HL-60/S4 treated with retinoic acid at 250 ng/mL for 4 days and 3 days (cell line): ENCODE results near the gene ADAMTS3.
"Not testable (repeated sequence)": the region's sequence is repeated elsewhere in the genome, so short reads cannot be mapped to it uniquely, and the experiment has no call there.

Experiments used
- in situ Hi-C: fragments of 300-500 bp; cut with MboI; formaldehyde crosslinking; loops from 2 replicates; pipeline ENCODE4 v1.7.0; 2022; ENCODE audit warnings: low sequenced_read_pairs

Gene ADAMTS3

GRCh38 chr4:72553540-72554337 lies 15.3 kb downstream of the ADAMTS3 start:
- in situ Hi-C loops = no loop called here

DNA sequence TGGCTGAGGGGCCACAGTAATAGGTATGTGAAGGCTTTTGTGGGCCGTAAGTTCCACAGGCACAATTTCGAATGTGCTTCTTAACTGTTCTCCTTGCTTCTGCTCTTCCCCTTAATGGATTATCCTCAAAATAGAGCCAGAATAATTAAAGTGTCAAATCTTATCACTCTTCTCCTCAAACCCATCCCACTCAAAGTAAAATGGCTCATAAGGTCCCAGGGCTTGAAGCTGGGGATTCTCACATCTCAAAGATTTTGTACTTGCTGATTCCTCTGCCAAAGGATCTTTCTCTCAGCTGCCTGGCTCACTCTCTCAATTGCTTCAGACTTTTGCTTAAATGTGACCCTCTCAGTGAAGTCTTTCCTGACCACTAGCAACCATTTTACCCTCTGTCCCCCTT lies 16.6 kb downstream of the ADAMTS3 start:
- in situ Hi-C loops = no loop called here

DNA sequence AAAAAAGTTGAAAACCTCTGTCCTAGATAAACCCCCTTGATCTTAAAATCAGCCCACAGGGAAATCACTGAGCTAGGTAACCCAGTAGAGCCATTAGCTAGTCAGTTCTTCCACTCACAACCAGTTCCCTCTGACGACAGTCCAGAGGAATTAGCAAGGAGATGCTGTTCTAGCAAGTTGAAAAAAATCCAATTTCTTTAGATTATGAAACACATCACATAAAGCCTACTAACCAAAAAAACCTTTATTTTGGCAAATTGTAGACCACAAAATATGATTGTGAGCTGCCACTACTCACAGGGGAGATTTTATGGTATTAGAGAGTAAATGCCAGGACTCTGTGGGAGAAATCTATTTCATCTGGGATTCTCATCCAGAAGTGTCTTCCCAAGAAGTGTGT lies 22.6 kb downstream of the ADAMTS3 start:
- in situ Hi-C loops = no loop called here

- in situ Hi-C loops = not testable (repeated sequence)
Observed at GRCh38 chr4:72540694-72541093, 28.3 kb downstream of the ADAMTS3 start.

GRCh38 chr4:72538006-72538405 lies 31.0 kb downstream of the ADAMTS3 start:
- in situ Hi-C loops = no loop called here

GRCh38 chr4:72536443-72536842 lies 32.6 kb downstream of the ADAMTS3 start:
- in situ Hi-C loops = no loop called here

DNA sequence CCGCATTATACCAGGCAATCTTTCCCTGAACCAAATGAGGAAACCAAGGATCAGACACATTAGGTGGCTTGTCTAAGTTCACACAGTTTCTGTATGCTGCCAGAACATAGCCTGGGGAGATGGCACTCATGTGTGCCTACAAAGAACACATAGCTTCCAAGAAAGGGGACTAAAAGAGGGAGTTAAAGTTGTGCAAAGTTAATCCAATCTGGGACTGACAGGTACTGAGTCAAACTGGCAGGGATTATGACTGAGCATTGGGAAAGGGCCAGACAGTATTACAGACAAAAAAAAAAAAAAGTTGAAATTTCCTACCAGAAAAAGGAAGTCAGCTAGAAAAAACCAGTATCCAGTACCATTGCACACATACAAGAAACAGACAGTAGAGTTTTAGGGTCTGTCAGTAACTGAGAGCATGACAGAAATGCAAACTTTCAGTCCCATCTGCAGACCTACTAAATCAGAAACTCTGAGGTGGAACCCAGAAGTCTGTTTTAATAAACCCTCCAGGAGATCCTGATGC lies 37.2 kb downstream of the ADAMTS3 start:
- in situ Hi-C loops = no loop called here

- in situ Hi-C loops = no loop called here
Observed at GRCh38 chr4:72531322-72531721, 37.7 kb downstream of the ADAMTS3 start.

GRCh38 chr4:72529148-72529822 lies 39.7 kb downstream of the ADAMTS3 start:
- in situ Hi-C loops = no loop called here

- in situ Hi-C loops = no loop called here
Observed at GRCh38 chr4:72527038-72527646, 41.9 kb downstream of the ADAMTS3 start.

GRCh38 chr4:72525938-72526337 lies 43.1 kb downstream of the ADAMTS3 start:
- in situ Hi-C loops = no loop called here

GRCh38 chr4:72522440-72522839 lies 46.6 kb downstream of the ADAMTS3 start:
- in situ Hi-C loops = no loop called here

DNA sequence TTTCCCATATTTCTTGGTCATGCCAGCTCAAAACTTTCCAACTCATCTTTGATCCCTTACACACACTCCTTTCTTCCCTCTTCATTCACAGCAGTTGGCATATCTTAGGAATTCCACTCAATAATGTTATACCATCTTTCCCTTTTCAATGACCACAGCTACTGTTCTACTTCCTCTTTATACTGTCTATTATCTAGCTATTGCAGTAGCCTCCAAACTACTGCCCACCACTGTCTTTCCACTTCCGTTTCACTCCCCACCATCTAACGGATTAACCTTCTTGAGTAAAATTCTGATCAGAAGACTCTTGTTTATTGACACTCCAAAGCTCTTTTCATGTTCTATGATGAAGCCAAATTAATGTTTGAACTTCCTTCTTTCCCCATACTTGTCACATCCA lies 55.8 kb downstream of the ADAMTS3 start:
- in situ Hi-C loops = no loop called here

GRCh38 chr4:72507860-72508419 lies 61.1 kb downstream of the ADAMTS3 start:
- in situ Hi-C loops = no loop called here

DNA sequence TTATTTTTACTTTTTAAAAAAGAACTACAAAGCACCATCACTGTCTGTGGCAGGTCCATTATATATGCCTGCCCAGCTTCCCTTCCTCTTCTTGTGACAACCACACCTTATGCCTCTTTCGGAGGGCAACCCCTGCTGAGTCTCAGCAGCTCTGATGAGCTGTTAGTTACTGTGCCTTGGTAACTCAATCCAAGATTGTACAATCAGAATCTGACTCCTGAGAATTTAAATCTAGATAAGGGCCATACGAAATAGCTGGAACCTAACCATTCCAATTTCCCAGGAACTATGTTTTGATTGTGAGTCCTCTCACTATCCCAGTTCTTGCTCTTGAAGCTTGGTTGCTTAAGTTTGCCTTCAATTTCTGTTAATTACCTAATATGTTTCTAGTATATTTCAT lies 61.9 kb downstream of the ADAMTS3 start:
- in situ Hi-C loops = no loop called here

GRCh38 chr4:72505314-72505744 lies 63.7 kb downstream of the ADAMTS3 start:
- in situ Hi-C loops = no loop called here

DNA sequence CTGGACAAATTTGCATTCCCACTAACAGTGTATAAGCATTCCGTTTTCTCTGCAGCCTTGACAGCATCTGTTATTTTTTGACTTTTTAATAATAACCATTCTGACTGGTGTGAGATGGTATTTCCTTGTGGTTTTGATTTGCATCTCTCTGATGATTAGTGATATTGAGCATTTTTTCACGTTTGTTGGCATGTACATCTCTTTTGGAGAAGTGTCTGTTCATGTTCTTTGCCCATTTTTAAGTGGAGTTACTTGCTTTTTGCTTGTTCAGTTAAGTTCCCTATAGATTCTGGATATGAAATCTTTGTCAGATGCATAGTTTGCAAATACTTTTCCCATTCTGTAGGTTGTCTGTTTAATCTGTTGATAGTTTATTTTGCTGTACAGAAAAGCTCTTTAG lies 68.8 kb downstream of the ADAMTS3 start:
- in situ Hi-C loops = no loop called here

DNA sequence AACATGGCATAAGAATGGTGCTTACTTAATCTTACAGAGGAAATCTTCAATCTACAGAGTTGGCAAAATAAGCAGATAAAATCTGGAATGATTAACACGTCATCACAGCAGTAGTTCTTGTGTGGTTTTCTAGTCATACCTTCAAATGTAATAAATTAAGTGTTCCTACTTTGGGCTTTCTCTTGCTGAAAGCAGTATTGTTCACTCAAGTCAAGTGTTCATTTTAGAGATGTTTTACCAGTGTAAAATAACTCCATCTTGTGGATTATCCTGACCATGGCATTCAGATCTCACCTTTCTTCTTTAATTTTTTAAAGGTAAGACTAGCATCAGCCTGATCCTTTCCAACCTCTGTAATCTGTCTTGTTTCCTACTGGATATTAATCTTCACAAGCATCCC lies 72.9 kb downstream of the ADAMTS3 start:
- in situ Hi-C loops = no loop called here

DNA sequence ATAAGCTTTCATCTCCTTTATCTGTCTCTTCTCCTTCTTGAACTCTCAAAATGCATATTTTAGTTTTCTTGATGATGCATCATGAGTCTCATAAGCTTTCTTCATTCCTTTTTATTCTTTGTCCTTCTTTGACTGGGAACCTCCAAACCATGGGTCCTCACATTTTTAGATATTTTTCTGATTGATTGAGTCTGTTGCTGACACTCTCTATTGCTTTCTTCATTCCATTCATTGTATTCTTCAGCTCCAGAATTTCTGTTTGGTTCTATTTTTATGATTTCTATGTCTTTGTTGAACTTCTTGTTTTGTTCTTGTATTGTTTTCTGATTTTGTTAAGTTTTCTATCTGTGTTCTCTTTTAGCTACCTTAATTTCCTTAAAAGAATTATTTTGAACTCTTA lies 74.9 kb downstream of the ADAMTS3 start:
- in situ Hi-C loops = no loop called here

GRCh38 chr4:72489267-72489666 lies 79.8 kb downstream of the ADAMTS3 start:
- in situ Hi-C loops = no loop called here

GRCh38 chr4:72486991-72487390 lies 82.0 kb downstream of the ADAMTS3 start:
- in situ Hi-C loops = no loop called here
